ENCODE measurements around the gene ERCC6L2.

GRCh38 chr9:95839012-95839411, 36.5 kb upstream of the ERCC6L2 start:
- TF ChIP-seq EGR1 (IDR thresholded peaks at IDR 0.05; ENCODE audit: low read depth): no peak
- TF ChIP-seq ELF1 (IDR thresholded peaks at IDR 0.05; ENCODE audit: borderline replicate concordance, low read depth): no peak
- TF ChIP-seq CTCF (IDR thresholded peaks at IDR 0.05 in 2 of 3, conservative IDR thresholded peaks at IDR 0.05 in 1 of 3; ENCODE audit: borderline replicate concordance in 1 of 3, insufficient read depth in 1 of 3, low read depth in 2 of 3, low read length in 2 of 3): no peak
- TF ChIP-seq SP1 (IDR thresholded peaks at IDR 0.05; ENCODE audit: low read depth): no peak
- no peak for TF ChIP-seq REST (IDR thresholded peaks at IDR 0.05; ENCODE audit: low read depth)
